SK-N-MC (cell line): Measurements from ENCODE around the gene ZFP36.

ENCODE experiments used
- DNase-seq: peaks from one replicate; pipeline ENCODE4 v3.0.0-alpha.2; 2011; ENCODE audit warnings: low read depth, low spot score
- H3K27ac ChIP-seq: fragments of 200-600 bp; sonication (generic); 2 replicates; pipeline ENCODE4 v1.5.1; 2016; ENCODE audit warnings: mixed run types
- H3K36me3 ChIP-seq: fragments of 200-600 bp; sonication (generic); 2 replicates; pipeline ENCODE4 v1.6.1; 2017; ENCODE audit warnings: antibody characterized with exemption, low read length, mixed read lengths; ENCODE audit not compliant: insufficient read depth
- H3K4me3 ChIP-seq: fragments of 200-600 bp; sonication (generic); 2 replicates; pipeline ENCODE4 v1.5.1; 2016
- H3K9ac ChIP-seq: fragments of 200-600 bp; sonication (generic); 2 replicates; pipeline ENCODE4 v1.8.0; 2017; ENCODE audit warnings: mixed run types, mixed read lengths; ENCODE audit not compliant: insufficient read length
- H3K9me3 ChIP-seq: fragments of 200-600 bp; sonication (generic); 2 replicates; pipeline ENCODE4 v1.6.1; 2017; ENCODE audit warnings: low read depth, mild to moderate bottlenecking, antibody characterized with exemption, low read length, moderate library complexity, mixed read lengths
- EZH2 ChIP-seq: fragments of 200-600 bp; sonication (generic); IDR thresholded peaks from one replicate; pipeline ENCODE4 v1.6.1; 2017; ENCODE audit warnings: antibody characterized with exemption
- FOXP2 ChIP-seq: optimal IDR thresholded peaks from 2 replicates; pipeline ENCODE3; 2011; ENCODE audit warnings: mild to moderate bottlenecking, moderate library complexity; ENCODE audit not compliant: insufficient read depth; ENCODE audit errors: extremely low read length, control extremely low read depth
- POLR2AphosphoS5 ChIP-seq: IDR thresholded peaks from 2 replicates; pipeline ENCODE4 v1.6.1; 2012; ENCODE audit warnings: mild to moderate bottlenecking, low read depth, low read length, borderline replicate concordance

ZFP36 gene

GRCh38 chr19:39412100-39412866 lies 5.6 kb downstream of the ZFP36 start, which contains the start of gene PLEKHG2:
Gene PLEKHG2, plus strand, starts transcription at chr19:39412669. Its CDS starts 1,418 bp downstream, at chr19:39414087.
- no peaks in the 10 kb centered on the region for H3K9me3 ChIP-seq
- H3K4me3 ChIP-seq: peak within 1 kb of the TSS; percentile 99
- peak; percentile 100 for DNase-seq
- H3K27ac ChIP-seq: peak within 1 kb of the TSS; percentile 87
- TF ChIP-seq FOXP2: no peak
- TF ChIP-seq EZH2: no peak
- TF ChIP-seq POLR2AphosphoS5: peak; percentile 83
- peak within 1 kb of the TSS; percentile 93 for H3K9ac ChIP-seq
- H3K36me3 ChIP-seq: peaks cover 16% of the 10 kb centered on the region

- H3K9me3 ChIP-seq: no peaks in the 10 kb centered on the region
- H3K27ac ChIP-seq: peak overlapping the region; percentile 87
- H3K4me3 ChIP-seq: peak overlapping the region; percentile 99
- peaks cover 16% of the 10 kb centered on the region for H3K36me3 ChIP-seq
- TF ChIP-seq POLR2AphosphoS5 (no peak), EZH2 (no peak), FOXP2 (no peak)
- H3K9ac ChIP-seq: peak overlapping the region; percentile 93
- DNase-seq: no peak
These were observed 6.2 kb downstream of the ZFP36 start for GRCh38 chr19:39412867-39413271.

DNA sequence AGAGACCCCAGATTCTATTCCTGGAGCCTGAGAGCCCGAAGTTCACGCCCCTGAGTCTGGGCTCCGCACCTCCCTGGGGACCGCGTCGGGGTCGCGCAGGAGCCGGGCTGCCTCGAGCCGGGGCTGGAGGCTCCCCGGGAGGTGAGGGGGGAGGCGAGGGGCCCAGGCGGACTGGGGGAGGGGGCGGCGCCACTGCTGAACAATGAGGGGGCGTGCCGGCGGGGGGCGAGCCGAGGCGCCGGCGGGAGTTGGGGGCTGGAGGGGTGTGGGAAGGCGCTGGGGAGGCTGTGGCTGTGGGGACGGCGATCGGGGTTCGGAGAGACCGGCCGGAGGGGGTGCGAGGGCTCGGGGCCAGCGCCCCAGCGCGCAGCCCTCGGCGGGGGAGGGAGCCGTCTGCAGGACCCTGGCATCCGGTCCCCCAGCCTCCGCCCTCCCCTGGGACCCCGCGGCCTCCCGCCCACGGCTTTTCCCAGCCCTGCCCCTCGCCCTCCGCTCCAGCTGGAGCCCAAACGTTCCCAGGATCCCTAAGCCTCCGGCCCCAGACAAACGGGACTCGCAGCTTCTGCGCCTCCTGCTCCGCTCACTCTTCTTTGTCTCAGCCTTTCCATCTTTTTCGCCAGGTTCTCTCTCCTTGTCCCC lies 6.7 kb downstream of the ZFP36 start:
- TF ChIP-seq FOXP2 (no peak), POLR2AphosphoS5 (peak; percentile 54; the same call in 1 of the 2 replicates)
- Histone ChIP-seq H3K36me3 (peaks cover 20% of the 10 kb centered on the region), H3K9me3 (no peaks in the 10 kb centered on the region), H3K4me3 (peak overlapping the region; percentile 99), H3K9ac (peak overlapping the region; percentile 93), H3K27ac (peak overlapping the region; percentile 87)
- DNase-seq: no peak

DNA sequence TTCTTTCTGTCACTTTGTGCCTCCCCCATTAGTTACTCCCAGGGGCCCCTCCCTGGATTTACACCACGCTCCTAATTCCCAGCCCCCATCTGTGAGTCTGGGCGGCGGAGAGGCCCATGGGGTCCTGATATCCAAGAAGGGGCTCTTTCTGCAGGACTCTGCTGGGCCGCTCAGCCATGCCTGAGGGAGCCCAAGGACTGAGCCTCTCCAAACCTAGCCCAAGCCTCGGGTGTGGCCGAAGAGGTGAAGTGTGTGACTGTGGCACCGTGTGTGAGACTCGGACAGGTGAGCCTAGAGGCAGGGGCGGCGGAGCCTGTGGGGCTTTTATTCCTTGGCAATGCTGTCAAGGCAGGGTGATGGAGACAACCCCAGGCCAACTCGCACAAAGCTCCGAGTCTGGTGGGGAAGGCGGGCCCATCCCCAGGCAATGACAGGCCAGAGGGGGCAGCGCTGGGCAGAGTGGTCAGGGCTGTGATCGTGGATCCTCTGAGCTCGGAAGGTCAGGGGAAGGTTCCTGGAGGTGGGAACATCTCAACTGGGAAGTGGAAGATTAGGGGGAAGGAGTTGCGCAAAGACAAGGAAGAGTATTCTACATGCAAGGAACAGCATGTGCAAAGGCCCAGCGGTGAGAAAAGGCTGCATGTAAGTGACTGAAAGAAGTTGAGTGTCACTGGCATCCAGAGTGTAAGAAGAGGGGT lies 7.4 kb downstream of the ZFP36 start:
- peaks cover 26% of the 10 kb centered on the region for H3K36me3 ChIP-seq
- H3K9ac ChIP-seq: peak overlapping the region; percentile 93
- H3K4me3 ChIP-seq: peak overlapping the region; percentile 99
- H3K27ac ChIP-seq: peak overlapping the region; percentile 87
- DNase-seq: no peak
- H3K9me3 ChIP-seq: no peaks in the 10 kb centered on the region
- TF ChIP-seq POLR2AphosphoS5 (no peak), EZH2 (no peak), FOXP2 (no peak)

DNA sequence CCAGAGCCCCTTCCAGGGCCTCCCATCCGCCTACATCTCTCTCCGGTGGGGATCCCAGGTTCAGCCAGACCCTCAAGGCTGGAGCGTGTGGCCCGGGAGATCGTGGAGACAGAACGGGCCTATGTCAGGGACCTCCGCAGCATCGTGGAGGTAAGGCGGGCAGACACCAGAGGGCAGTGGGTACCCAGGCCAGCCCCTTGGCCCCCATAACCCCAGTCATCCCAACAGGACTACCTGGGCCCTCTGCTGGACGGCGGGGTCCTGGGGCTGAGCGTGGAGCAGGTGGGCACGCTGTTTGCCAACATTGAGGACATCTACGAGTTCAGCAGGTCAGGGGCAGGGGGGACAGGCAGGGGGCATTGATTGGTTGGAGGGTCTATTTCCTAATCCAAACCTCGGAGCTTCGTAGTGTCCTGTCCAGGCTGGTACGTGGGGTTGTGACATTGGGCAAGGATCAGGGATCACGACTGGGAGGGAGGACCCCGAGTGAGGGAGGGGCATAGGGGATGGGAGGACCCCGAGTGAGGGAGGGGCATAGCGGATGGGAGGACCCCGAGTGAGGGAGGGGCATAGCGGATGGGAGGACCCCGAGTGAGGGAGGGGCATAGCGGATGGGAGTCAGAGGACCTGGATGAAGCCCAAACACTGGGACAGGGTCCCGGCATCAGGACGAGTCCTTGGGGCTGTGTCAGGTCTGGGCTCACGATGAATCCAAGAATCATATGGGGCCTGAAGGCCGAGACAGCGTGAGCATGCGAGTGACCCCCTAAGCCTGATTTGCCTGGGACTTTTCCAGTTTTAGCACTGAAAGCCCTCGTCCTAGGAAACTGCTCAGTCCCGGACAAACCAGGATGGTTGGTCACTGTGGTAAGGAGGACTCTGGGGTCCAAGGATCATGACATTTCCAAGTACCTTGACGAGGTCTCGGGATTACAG lies 8.7 kb downstream of the ZFP36 start:
- Histone ChIP-seq H3K27ac (no peak overlapping the region), H3K9me3 (no peaks in the 10 kb centered on the region), H3K9ac (no peak overlapping the region), H3K4me3 (peak overlapping the region; percentile 99; the same call in 1 of the 2 replicates), H3K36me3 (peaks cover 30% of the 10 kb centered on the region)
- TF ChIP-seq EZH2 (no peak), POLR2AphosphoS5 (no peak), FOXP2 (no peak)
- DNase-seq: no peak

DNA sequence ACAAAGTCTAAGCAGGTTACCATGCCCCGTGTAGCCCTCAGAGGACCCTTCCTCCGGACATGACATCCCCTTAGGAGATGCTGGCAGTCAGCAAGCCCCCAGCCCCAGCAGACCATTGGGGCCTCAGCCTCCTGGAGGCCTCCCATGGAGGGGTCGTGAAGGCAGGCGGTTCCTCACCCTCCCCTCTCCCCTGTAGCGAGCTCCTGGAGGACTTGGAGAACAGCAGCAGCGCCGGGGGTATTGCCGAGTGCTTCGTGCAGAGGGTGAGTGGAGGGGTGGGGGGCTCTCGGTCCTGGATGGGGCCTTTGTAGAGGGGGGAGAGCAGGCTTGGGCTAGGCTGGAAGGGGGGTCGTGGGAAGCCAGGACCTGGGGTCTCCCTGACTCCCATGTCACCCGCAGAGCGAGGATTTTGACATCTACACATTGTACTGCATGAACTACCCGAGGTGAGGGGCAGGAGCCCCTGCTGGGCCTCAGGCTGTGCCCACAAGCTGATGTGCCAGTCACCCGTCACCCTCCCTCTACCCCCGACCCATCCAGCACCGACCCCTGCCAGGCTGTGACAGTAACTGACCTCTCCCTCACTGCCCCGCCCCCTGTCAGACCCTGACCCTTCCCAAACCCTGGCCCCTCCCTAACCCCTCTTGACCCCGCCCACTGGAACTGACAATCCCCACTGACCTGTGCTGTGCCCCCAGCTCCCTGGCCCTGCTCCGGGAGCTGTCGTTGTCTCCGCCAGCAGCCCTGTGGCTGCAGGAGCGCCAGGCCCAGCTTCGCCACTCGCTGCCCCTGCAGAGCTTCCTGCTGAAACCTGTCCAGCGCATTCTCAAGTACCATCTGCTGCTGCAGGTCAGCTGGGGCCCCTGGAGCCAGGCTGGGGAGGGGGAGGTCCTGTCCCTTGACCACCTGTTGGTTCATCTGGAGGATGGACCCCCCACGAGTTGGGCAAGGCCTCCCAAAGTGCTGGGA lies 9.8 kb downstream of the ZFP36 start:
- peaks cover 35% of the 10 kb centered on the region for H3K36me3 ChIP-seq
- no peak for TF ChIP-seq FOXP2
- TF ChIP-seq EZH2: no peak
- TF ChIP-seq POLR2AphosphoS5: no peak
- H3K27ac ChIP-seq: no peak overlapping the region
- no peak overlapping the region for H3K9ac ChIP-seq
- H3K9me3 ChIP-seq: no peaks in the 10 kb centered on the region
- H3K4me3 ChIP-seq: no peak overlapping the region
- DNase-seq: no peak
